GM12874 (cell line): ENCODE results near the gene MED27.

ENCODE experiments used
- TF ChIP-seq, protein P1 (sequence below): IDR thresholded peaks from 2 replicates; pipeline ENCODE4 v1.5.1; 2011; ENCODE audit warnings: low read depth, mild to moderate bottlenecking, control low read depth, low read length, moderate library complexity; ENCODE audit not compliant: insufficient read depth

Gene MED27

DNA sequence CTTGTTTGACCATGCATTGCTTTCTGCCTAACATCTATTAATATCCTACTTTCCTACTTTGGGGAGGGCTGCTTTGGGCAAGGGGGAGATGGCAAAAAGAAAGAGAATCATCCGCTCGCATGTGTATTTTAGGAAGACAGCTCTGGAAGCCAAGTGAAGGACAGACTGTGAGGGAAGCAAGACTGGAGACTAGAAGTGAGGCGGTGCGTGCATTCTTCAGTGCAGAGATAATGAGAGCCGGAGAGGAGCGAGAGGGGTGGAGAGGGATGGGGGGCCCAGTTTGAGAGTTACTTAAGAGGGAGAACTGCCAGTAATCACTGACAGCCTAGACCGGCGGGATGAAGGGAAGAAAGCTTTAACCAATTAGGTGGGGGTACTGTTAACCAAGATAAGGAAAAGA, 188.1 kb downstream of the MED27 start:
- TF ChIP-seq, protein P1, sequence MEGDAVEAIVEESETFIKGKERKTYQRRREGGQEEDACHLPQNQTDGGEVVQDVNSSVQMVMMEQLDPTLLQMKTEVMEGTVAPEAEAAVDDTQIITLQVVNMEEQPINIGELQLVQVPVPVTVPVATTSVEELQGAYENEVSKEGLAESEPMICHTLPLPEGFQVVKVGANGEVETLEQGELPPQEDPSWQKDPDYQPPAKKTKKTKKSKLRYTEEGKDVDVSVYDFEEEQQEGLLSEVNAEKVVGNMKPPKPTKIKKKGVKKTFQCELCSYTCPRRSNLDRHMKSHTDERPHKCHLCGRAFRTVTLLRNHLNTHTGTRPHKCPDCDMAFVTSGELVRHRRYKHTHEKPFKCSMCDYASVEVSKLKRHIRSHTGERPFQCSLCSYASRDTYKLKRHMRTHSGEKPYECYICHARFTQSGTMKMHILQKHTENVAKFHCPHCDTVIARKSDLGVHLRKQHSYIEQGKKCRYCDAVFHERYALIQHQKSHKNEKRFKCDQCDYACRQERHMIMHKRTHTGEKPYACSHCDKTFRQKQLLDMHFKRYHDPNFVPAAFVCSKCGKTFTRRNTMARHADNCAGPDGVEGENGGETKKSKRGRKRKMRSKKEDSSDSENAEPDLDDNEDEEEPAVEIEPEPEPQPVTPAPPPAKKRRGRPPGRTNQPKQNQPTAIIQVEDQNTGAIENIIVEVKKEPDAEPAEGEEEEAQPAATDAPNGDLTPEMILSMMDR: no peak

- TF ChIP-seq, protein P1: no peak
Observed at GRCh38 chr9:131889437-131890251, 190.0 kb downstream of the MED27 start.

DNA sequence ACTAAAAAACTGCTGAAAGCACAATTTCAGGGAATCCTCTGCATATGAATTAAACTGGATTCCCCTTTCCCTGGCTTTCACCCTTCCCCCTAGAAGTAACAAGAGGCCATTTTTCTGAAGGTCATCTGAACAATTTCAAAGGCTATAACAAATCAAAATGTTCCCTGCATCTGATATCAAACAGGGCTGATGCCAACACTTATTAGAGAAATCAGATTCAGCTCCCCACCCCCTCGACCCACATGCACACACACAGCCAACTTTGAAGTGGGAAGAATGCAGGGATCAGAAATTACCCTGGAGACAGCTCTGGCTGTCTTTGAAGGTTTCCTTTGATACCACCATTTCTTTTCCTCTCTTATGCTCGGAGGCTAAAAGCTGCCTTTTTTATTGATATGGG, 190.7 kb downstream of the MED27 start:
- TF ChIP-seq, protein P1: no peak

DNA sequence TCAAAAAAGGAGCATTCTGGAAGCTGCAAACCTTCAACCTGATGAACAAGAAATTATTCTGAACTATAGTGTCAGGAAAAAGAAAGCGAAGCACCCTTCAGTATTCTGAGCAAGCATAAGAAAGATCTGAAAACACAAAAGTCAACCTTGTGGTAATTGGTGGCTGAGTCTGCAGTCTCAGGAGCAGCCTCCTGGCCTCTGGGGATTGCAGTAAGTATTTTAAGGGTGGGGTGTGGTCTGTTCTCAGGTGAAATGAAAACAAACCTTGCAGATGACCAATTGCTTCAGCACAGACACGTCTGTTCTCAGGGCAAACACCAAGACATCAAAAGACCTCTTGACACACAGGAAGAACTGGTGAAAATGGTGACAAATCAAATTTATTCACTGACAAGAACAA, 192.0 kb downstream of the MED27 start:
- TF ChIP-seq, protein P1: no peak

DNA sequence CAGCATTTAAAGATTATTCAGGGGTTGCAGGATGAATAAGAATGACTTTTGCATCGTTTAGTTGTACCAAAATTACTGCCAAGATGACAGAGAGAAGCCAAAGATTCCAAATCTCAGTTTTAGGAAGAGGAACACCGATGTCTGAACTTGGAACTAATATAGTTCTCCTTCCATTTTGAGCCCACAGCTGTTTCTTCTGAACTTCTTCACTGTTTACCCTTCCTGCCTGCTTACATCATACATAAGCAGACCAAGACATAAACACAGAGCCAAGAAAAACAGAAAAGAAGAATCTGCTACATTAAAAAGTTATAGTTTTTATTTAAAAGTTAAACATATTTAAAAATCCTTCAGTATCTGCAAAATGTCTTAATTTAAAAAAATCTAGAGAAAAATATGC, 192.8 kb downstream of the MED27 start:
- TF ChIP-seq, protein P1: no peak

GRCh38 chr9:131885144-131885609, 194.5 kb downstream of the MED27 start:
- TF ChIP-seq, protein P1: no peak

DNA sequence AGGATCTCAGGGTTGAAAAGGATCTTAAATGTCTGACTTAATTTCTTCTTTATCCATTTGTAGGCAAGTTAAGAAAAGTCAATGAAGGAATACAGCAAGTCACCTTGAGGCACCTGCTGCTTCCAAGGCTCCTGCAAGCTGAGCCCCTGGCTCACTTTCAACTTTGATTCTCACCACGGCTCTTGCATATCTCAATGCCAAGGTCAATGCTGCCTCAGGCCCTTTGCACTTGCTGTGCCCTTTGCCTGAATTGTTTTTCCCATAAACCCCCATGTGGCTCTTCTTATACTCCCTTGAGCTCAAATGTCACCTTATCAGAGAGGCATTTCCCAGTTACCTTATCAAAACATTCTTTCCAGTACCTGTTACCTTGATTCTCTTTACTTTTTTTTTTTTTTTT, 195.4 kb downstream of the MED27 start:
- TF ChIP-seq, protein P1: no peak
